Measurements from ENCODE around the gene KLF2. TPM values are rescaled to one million over a fixed set of nuclear protein-coding genes. Genes with fewer than 3 reads are reported as not detected.

Gene KLF2
- total and polyA plus RNA-seq, 2 donors (not counting 1 experiment from before 2014, with no cell fraction given): 242 to 3,965 TPM

- Mint-ChIP-seq H3K27ac (no peak overlapping the region), H3K27me3 (no peaks in the 10 kb centered on the region), H3K9me3 (ENCODE audit: insufficient read depth) (no peaks in the 10 kb centered on the region), H3K4me1 (peaks cover 38% of the 10 kb centered on the region), H3K4me3 (no peak overlapping the region)
- Histone ChIP-seq H3K9me3 (ENCODE audit: control extremely low read depth in 1 of 3, control insufficient read depth in 2 of 3, insufficient read depth in 1 of 3, low read length in 2 of 3) (no peaks in the 10 kb centered on the region), H3K4me1 (ENCODE audit: control insufficient read depth in 2 of 2, insufficient read depth in 2 of 2, low read length in 2 of 2) (peaks cover 94 to 100% of the 10 kb centered on the region in 2 donors), H3K36me3 (replicated peaks in 1 of 2; ENCODE audit: control extremely low read depth in 1 of 2, control insufficient read depth in 1 of 2, extremely low read depth in 1 of 2, insufficient read depth in 2 of 2, low read length in 1 of 2) (peaks cover 2 to 36% of the 10 kb centered on the region in 2 experiments), H4K20me1 (ENCODE audit: control insufficient read depth, insufficient read depth, low read length, poor library complexity, severe bottlenecking) (no peaks in the 10 kb centered on the region), H3K79me2 (ENCODE audit: control insufficient read depth, insufficient read depth, low read length) (peaks cover 54% of the 10 kb centered on the region), H2AFZ (ENCODE audit: insufficient read depth, low read depth, low read length, poor library complexity, severe bottlenecking) (no peak overlapping the region), H3K4me3 (ENCODE audit: control extremely low read depth in 1 of 5, extremely low read depth in 1 of 5, insufficient read depth in 1 of 5, low read depth in 2 of 5, low read length in 4 of 5) (peak overlapping the region; percentile 15 to 47 (median 19)), H3K9ac (ENCODE audit: low read length) (peak overlapping the region; percentile 51), H3K27ac (ENCODE audit: low read length in 2 of 2) (peak overlapping the region; percentile 85 to 94), H3K27me3 (replicated peaks in 1 of 4; ENCODE audit: control extremely low read depth in 1 of 4, control insufficient read depth in 3 of 4, insufficient read depth in 4 of 4, low read length in 3 of 4) (no peaks in the 10 kb centered on the region), H3K4me2 (replicated peaks; ENCODE audit: low read depth, low read length, poor library complexity, severe bottlenecking) (peak overlapping the region; percentile 86)
- intact Hi-C loops (cut with micrococcal nuclease): loop anchor here (1.0 kb wide), 5 partner anchors 12 to 174 kb away; partner anchors contain the start of gene AP1M1
- DNase-seq (peak; percentile 93), ATAC-seq (ENCODE audit: low read depth) (peak; percentile 73)
- no peak for TF ChIP-seq EZH2 (IDR thresholded peaks at IDR 0.05; ENCODE audit: borderline replicate concordance, insufficient read depth, low read depth, low read length, poor library complexity, severe bottlenecking)
- peak; percentile 27 for TF ChIP-seq CTCF (IDR thresholded peaks at IDR 0.05)
- under 1% methylated on average over 18 of the region's 18 CpGs for WGBS (ENCODE audit: insufficient coverage)
- ChIA-PET CTCF (interaction anchor here (0.9 to 6.1 kb wide), 18 partner anchors 11 to 186 kb away, joined by 3 to 87 read pairs (median 9); partner anchors contain the start of genes FAM32A and KLF2), POLR2A (interaction anchor here (0.9 to 12.1 kb wide), 23 partner anchors 11 to 216 kb away, joined by 3 to 337 read pairs (median 4); partner anchors contain the start of gene KLF2)
Observed at GRCh38 chr19:16371540-16371986, 46.9 kb downstream of the KLF2 start.

Measured in B cell (primary cell).